Measurements from ENCODE around the gene KCNAB1.
A peak's percentile ranks its signal among the peaks of the same experiment; 100 is the strongest.
"Not testable (repeated sequence)": the region's sequence is repeated elsewhere in the genome, so short reads cannot be mapped to it uniquely, and the experiment has no call there.

Gene KCNAB1

GRCh38 chr3:156273111-156273694, 152.8 kb downstream of the KCNAB1 start:
- DNase-seq (ENCODE audit: low read depth) = no peak

GRCh38 chr3:156274791-156275190, 154.4 kb downstream of the KCNAB1 start:
- DNase-seq (ENCODE audit: low read depth) = no peak

GRCh38 chr3:156284637-156285036, 164.3 kb downstream of the KCNAB1 start:
- not testable (repeated sequence) for DNase-seq (ENCODE audit: low read depth)

GRCh38 chr3:156285626-156286025, 165.2 kb downstream of the KCNAB1 start:
- DNase-seq (ENCODE audit: low read depth) = no peak

GRCh38 chr3:156290924-156291271, 170.5 kb downstream of the KCNAB1 start:
- no peak for DNase-seq (ENCODE audit: low read depth)

- DNase-seq (ENCODE audit: low read depth) = no peak
These were observed 171.1 kb downstream of the KCNAB1 start for GRCh38 chr3:156291272-156292123.

GRCh38 chr3:156293566-156293965, 173.2 kb downstream of the KCNAB1 start:
- no peak for DNase-seq (ENCODE audit: low read depth)

GRCh38 chr3:156297582-156297981, 177.2 kb downstream of the KCNAB1 start:
- no peak for DNase-seq (ENCODE audit: low read depth)

GRCh38 chr3:156298014-156298413, 177.6 kb downstream of the KCNAB1 start:
- no peak for DNase-seq (ENCODE audit: low read depth)

GRCh38 chr3:156298938-156299337, 178.6 kb downstream of the KCNAB1 start:
- no peak for DNase-seq (ENCODE audit: low read depth)

- DNase-seq (ENCODE audit: low read depth) = no peak
These were observed 179.2 kb downstream of the KCNAB1 start for GRCh38 chr3:156299569-156299968.

GRCh38 chr3:156300371-156300770, 180.0 kb downstream of the KCNAB1 start:
- DNase-seq (ENCODE audit: low read depth) = no peak

GRCh38 chr3:156300929-156301840, 180.8 kb downstream of the KCNAB1 start:
- no peak for DNase-seq (ENCODE audit: low read depth)

- DNase-seq (ENCODE audit: low read depth) = no peak
These were observed 182.8 kb downstream of the KCNAB1 start for GRCh38 chr3:156303001-156303707.

GRCh38 chr3:156304406-156304805, 184.0 kb downstream of the KCNAB1 start:
- DNase-seq (ENCODE audit: low read depth) = peak; percentile 24

GRCh38 chr3:156305672-156306071, 185.3 kb downstream of the KCNAB1 start:
- no peak for DNase-seq (ENCODE audit: low read depth)

GRCh38 chr3:156307704-156308103, 187.3 kb downstream of the KCNAB1 start:
- DNase-seq (ENCODE audit: low read depth) = no peak

- no peak for DNase-seq (ENCODE audit: low read depth)
These were observed 191.1 kb downstream of the KCNAB1 start for GRCh38 chr3:156311431-156311830.

- DNase-seq (ENCODE audit: low read depth) = no peak
These were observed 191.6 kb downstream of the KCNAB1 start for GRCh38 chr3:156311930-156312329.

GRCh38 chr3:156316076-156316475, 195.7 kb downstream of the KCNAB1 start:
- DNase-seq (ENCODE audit: low read depth) = no peak

GRCh38 chr3:156317462-156318074, 197.2 kb downstream of the KCNAB1 start:
- peak; percentile 33 for DNase-seq (ENCODE audit: low read depth)

- DNase-seq (ENCODE audit: low read depth) = no peak
These were observed 201.6 kb downstream of the KCNAB1 start for GRCh38 chr3:156321945-156322344.

Data from GM04504 (cell line).